HT1080 (cell line): ENCODE data around the gene ACOT8. TPM values are rescaled to one million over a fixed set of nuclear protein-coding genes. Genes with fewer than 3 reads are reported as not detected.
"Not testable (repeated sequence)": the region's sequence is repeated elsewhere in the genome, so short reads cannot be mapped to it uniquely, and the experiment has no call there.

ENCODE experiments used
- DNase-seq: peaks from one replicate; pipeline ENCODE4 v3.0.0-alpha.2; 2015; ENCODE audit warnings: low read depth
- polyA plus RNA-seq, 2 experiments: library from polyadenylated mRNA; depleted of rRNA; stranded (reverse); fragments of >200 nt; gene quantifications; 2 replicates each; pipeline ENCODE4 v1.2.3, GENCODE V29; 2015
- total RNA-seq: library from RNA; depleted of rRNA; stranded (reverse); fragments of >200 nt; shearing (Covaris generic); gene quantifications from 2 replicates; pipeline ENCODE4 v1.2.3, GENCODE V29; 2014; rRNA removed

ACOT8 gene
- total RNA-seq: 38.3 and 43.1 TPM in 2 replicates
- 35.3 and 46.3 TPM in 2 replicates for polyA plus RNA-seq (2015; cell fraction: cytosol; rRNA removed)
- 38.5 and 40.5 TPM in 2 replicates for polyA plus RNA-seq (2015; cell fraction: nucleus; rRNA removed)

- peak; percentile 99 for DNase-seq
Measured at GRCh38 chr20:45857114-45857881, at the start of gene ACOT8, which contains the start of gene ZSWIM3. Gene ACOT8 (minus strand): TSS chr20:45857392. CDS start chr20:45857315, 77 bp downstream. Gene ZSWIM3 (plus strand): TSS chr20:45857614. CDS start chr20:45857826, 212 bp downstream.

GRCh38 chr20:45905505-45906079 lies 48.4 kb upstream of the ACOT8 start:
- DNase-seq: peak; percentile 79

- no peak for DNase-seq
Measured at GRCh38 chr20:45904583-45905504, 47.7 kb upstream of the ACOT8 start.

GRCh38 chr20:45902199-45902701 lies 45.1 kb upstream of the ACOT8 start:
- no peak for DNase-seq

GRCh38 chr20:45901332-45901731 lies 44.1 kb upstream of the ACOT8 start:
- DNase-seq: not testable (repeated sequence)

GRCh38 chr20:45899046-45899835 lies 42.0 kb upstream of the ACOT8 start:
- no peak for DNase-seq

- no peak for DNase-seq
Measured at GRCh38 chr20:45898285-45898684, 41.1 kb upstream of the ACOT8 start.

GRCh38 chr20:45897692-45898091 lies 40.5 kb upstream of the ACOT8 start:
- no peak for DNase-seq

GRCh38 chr20:45897289-45897688 lies 40.1 kb upstream of the ACOT8 start:
- no peak for DNase-seq

- no peak for DNase-seq
Measured at GRCh38 chr20:45896641-45897161, 39.5 kb upstream of the ACOT8 start.

- no peak for DNase-seq
Measured at GRCh38 chr20:45894797-45895196, 37.6 kb upstream of the ACOT8 start.

- DNase-seq: no peak
Measured at GRCh38 chr20:45893831-45894230, 36.6 kb upstream of the ACOT8 start.

- no peak for DNase-seq
Measured at GRCh38 chr20:45892828-45893500, 35.8 kb upstream of the ACOT8 start.

- DNase-seq: peak; percentile 31
Measured at GRCh38 chr20:45892049-45892825, 35.0 kb upstream of the ACOT8 start.

- DNase-seq: peak; percentile 85
Measured at GRCh38 chr20:45890985-45891983, 34.1 kb upstream of the ACOT8 start, which contains the start of the genes CTSA and NEURL2. Gene CTSA (plus strand): TSS chr20:45891335. CDS start chr20:45891569, 234 bp downstream. Gene NEURL2 (minus strand): TSS chr20:45891208. CDS start chr20:45890991, 217 bp downstream.

- DNase-seq: no peak
Measured at GRCh38 chr20:45890077-45890984, 33.1 kb upstream of the ACOT8 start.
